ENCODE data around the gene ZNF438. TPM values are rescaled to one million over a fixed set of nuclear protein-coding genes. Genes with fewer than 3 reads are reported as not detected.

The ZNF438 gene
- polyA plus RNA-seq, 4 donors = 7.2 to 11.0 (median 9.3) TPM

GRCh38 chr10:30854656-30855055 lies 177.0 kb downstream of the ZNF438 start:
- DNase-seq (ENCODE audit: low read depth in 4 of 4, low spot score in 3 of 4) = no peak

GRCh38 chr10:30853066-30853465 lies 178.6 kb downstream of the ZNF438 start:
- DNase-seq (ENCODE audit: low read depth in 4 of 4, low spot score in 3 of 4) = no peak

- DNase-seq (ENCODE audit: low read depth in 4 of 4, low spot score in 3 of 4) = no peak
These were observed 180.9 kb downstream of the ZNF438 start for GRCh38 chr10:30850776-30851175.

DNA sequence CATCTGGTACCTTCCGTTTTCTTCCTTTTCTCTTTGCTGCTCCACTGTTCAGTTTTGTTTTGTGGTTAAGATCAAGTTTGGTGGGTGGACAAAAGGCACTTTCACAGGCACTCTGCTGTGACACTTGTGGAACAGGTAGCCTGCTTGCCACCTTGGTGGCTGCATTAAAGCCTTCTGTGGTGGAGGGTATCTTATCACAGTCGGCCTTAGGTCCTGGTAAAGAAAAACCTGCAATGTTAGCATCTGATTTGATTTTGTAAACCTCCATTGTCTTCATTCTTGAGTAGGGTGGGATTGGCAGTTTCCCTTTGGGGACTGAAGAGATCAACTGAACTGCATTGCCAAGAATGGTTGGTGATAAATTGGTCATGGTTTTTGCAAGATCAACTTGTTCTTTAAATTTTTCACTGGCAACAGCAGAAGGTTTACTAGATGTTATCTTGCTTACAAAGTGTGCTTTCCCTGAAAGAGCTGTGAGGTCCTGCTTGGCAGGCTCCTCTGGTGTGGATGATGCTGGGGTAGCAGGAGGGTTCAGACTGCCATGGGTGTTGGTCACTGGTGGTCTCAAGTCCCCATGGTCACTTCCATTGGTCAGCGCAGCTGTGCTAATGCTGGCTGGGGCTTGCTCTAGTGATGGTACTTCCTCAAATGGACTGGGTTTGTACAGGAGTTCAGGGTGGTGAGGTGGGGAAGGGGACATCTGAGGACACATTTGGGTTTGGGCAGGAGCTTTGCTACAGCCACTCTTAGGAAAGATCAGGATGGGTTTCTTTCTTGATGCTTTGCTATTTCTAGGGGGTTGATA lies 182.2 kb downstream of the ZNF438 start:
- no peak for DNase-seq (ENCODE audit: low read depth in 4 of 4, low spot score in 3 of 4)

GRCh38 chr10:30848396-30849032 lies 183.2 kb downstream of the ZNF438 start:
- no peak for DNase-seq (ENCODE audit: low read depth in 4 of 4, low spot score in 3 of 4)

DNA sequence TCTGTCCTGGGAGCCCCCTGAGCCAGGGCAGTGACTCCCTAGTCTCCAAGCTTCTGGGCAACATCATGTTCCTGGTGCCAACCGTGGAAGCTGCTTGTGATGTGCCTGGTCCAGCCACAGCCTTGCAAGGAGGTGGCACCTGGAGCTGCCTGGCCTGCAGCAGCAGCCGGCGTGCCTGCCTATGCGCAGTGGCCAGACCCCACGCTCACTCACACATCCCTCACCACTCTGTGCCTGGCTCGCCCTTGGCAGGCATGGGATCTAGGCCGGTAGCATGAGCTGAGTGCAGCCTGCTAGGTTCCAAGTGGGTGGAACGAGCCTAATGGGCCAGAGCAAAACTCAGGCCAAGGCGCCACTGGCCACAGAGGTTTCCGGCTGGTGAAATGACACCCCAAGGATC lies 184.0 kb downstream of the ZNF438 start:
- no peak for DNase-seq (ENCODE audit: low read depth in 4 of 4, low spot score in 3 of 4)

DNA sequence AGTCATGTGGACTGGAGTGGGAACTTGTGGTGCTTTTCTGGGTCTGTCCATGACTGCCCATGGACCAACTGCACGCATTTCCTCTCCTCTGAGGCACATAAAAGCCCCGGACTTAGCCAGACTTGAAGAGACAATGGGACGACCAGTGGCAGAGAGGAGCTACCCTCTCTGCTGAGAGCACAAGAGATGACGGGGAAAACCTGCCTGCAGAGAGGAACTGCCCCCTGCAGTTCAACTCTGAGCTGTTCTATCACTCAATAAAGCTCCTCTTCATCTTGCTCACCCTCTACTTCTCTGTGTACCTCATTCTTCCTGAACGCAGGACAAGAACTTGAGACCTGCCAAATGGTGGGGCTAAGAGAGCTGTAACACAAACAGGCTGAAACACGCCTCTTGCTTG lies 184.5 kb downstream of the ZNF438 start:
- DNase-seq (ENCODE audit: low read depth in 4 of 4, low spot score in 3 of 4) = no peak

GRCh38 chr10:30846710-30847109 lies 185.0 kb downstream of the ZNF438 start:
- DNase-seq (ENCODE audit: low read depth in 4 of 4, low spot score in 3 of 4) = no peak

DNA sequence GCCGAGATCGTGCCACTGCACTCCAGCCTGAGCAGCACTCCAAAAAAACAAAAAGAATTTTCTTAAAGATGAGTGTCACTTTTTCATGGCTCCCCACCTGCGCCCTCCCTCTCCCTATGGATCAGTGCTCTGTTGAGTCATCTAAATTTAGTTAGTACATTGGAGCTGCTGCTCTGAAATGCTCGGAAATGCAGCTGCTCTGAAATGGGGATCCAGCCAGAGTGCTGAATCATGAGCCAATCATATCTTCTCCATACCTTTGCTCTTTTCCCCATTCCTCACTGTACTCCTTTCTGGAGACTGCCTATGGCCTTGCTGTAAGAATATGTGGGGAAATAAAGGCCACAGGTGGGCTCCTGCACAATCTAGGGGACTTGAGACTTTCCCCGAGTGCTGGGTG lies 188.8 kb downstream of the ZNF438 start:
- DNase-seq (ENCODE audit: low read depth in 4 of 4, low spot score in 3 of 4) = no peak

GRCh38 chr10:30842185-30842584 lies 189.5 kb downstream of the ZNF438 start:
- no peak for DNase-seq (ENCODE audit: low read depth in 4 of 4, low spot score in 3 of 4)

DNA sequence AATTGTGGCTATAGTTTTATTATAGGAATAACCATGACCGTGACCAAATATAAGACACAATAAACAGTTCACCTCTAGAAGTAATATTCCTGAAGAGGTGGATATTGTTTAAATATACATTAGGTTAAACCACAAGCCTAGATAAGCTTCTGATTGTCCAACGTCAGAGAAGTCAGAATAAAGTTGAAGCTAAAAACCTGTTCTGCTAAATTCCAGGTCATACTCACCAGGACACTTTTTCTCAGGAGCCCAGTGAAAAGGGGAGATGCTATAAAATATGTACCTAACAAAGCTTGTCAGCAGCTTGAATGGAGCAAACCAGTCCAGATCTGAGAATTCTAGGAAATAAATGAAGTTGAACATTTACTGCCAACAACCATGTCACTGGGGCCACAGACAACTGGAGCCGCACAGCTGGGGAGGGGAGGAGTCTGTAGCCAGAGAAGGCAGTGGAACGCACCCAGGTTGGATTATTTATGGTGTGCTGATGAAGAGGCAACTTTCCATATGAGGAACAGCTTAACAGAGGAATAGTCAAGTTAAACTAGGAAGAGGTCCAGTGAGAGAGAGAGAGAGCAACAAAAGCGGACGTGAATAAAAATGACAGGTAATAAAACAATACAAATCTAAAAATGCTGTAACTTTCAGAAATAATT lies 191.1 kb downstream of the ZNF438 start:
- DNase-seq (ENCODE audit: low read depth in 4 of 4, low spot score in 3 of 4) = no peak

- no peak for DNase-seq (ENCODE audit: low read depth in 4 of 4, low spot score in 3 of 4)
These were observed 192.0 kb downstream of the ZNF438 start for GRCh38 chr10:30839652-30840051.

- DNase-seq (ENCODE audit: low read depth in 4 of 4, low spot score in 3 of 4) = no peak
These were observed 195.3 kb downstream of the ZNF438 start for GRCh38 chr10:30836406-30836805.

- no peak for DNase-seq (ENCODE audit: low read depth in 4 of 4, low spot score in 3 of 4)
These were observed 196.5 kb downstream of the ZNF438 start for GRCh38 chr10:30835146-30835545.

DNA sequence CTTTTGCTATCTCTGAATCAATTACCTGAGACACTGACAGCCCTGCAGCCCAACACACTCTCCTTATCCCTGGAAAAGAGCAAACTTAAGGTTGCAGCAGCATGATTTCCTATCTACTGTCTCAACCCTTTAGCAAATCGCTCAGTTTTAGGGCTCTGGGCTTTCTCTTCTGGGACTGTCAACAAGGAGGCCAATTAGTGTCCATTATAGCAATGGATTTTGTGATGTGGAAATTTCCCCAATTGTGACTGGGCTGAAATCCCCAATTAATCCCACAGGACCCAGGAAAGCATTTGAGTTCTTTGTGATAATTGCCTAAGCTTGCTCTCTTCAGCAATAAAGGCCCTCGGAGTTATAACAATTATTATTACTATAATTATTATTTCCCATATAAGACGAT lies 197.0 kb downstream of the ZNF438 start:
- DNase-seq (ENCODE audit: low read depth in 4 of 4, low spot score in 3 of 4) = no peak

- no peak for DNase-seq (ENCODE audit: low read depth in 4 of 4, low spot score in 3 of 4)
These were observed 197.5 kb downstream of the ZNF438 start for GRCh38 chr10:30834153-30834552.

DNA sequence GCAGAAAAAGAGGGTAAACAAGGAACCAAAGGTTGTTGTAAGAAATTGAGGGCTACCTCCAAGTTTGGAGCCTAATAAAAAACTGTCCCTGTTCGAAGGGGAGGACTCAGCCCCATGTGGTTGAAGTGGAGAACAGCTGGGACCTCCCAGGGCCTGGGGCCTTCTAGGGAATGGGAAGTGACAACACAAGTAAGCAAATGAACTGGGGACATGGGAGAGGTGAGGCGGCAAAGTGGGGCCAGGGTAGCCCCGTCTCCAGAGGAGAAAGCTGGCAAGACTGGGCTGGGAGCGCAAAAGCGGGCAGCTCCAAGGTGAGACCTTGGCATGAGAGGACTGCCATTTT lies 198.1 kb downstream of the ZNF438 start:
- DNase-seq (ENCODE audit: low read depth in 4 of 4, low spot score in 3 of 4) = no peak

DNA sequence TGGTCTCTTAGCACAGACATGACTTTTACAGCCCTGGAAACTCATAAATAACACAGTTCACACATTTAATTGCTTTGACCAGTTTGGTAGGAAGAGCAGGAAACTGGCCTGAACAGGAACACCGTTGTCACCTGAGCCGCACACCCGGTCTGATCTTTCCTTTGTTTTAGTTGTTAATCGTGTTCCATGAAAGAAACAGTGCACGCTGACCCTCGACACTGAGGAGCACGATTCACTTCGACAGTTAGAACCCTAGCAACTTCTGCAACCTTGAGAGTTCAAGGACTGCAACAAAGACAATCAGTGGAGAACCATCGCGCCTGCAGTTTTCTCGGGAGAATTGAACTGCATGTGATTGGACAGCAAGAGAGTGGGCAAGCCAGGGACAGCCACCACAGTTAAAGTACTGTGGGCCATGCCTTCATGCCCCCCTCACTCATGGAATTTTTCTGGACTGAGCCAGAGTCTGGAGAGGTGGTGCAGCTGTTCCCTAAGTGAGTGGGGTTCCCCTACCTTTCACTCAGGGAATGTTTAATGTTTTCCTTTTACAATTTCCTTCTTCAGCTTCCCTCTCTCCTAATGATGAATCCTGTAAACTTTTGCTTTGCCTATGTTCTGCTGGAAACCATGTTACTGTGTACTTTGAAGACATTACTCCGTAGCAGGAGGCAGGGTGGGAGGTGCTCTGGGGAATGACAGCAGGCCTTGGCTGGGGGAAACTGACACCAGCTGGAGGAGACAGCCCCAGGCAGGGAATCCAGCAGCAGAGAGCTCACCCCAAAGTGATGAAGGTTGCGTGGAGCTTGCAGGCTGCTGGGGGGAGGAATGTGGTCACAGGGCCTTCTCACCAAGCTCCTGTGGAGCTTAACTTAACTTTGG lies 198.7 kb downstream of the ZNF438 start:
- no peak for DNase-seq (ENCODE audit: low read depth in 4 of 4, low spot score in 3 of 4)

DNA sequence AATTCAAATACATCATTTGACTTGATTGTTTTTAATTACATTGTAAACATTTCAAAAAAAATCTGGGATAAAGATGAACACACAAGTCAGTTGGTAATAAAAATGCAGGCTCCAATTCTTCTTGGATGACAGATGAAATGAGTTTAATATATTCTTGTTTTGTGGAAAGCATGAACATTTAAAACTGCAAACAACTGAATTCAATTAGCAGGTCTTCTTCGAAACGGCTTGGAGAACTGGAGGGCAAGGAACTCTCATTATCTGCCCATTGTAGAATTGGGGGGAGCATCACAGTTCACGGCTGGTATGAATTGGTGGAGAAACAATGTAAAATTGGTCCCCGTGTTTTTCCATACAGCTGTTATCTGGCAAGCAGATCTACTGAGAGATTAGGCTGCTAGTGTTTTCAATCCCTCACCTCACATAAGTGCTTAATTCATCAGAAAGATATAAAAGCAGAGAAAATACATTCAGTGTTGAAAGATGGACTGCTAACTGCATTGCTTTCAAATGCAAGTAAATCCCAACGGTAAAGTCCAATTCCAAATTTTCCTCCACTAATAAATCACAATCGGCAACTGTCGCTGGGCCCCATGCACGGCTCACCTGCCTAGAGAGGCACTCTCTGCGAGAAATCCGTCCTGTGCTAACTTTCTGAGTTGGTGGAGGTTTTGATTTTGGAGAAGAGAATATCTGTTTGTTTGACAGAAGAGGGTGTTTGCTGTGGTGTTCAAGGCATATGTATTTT lies 199.5 kb downstream of the ZNF438 start:
- DNase-seq (ENCODE audit: low read depth in 4 of 4, low spot score in 3 of 4) = no peak

DNA sequence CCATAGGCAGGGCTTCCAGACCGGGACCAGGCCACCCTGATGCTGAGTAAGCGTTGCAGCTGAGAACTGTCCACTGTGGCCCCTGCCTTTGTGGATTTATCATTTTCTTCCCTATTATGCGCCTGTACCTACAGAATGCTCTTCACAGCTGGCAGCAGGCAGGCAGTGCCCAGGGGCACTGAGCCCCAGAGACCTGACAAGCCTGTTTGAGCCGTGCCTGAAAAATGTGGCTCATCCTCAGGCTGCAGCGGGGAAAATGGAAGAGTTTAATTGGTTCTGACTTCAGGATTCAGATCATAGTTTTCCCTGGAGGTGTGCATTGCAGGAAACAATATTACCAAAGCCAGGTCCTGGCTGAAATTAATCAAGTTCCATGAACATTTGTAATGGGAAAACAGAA lies 200.2 kb downstream of the ZNF438 start:
- no peak for DNase-seq (ENCODE audit: low read depth in 4 of 4, low spot score in 3 of 4)
